Measurements from ENCODE around the gene FOXJ3. TPM values are rescaled to one million over a fixed set of nuclear protein-coding genes. Genes with fewer than 3 reads are reported as not detected.

Gene FOXJ3
- total RNA-seq, 2 donors from 2014 or later: 36.7 to 38.6 TPM

- no peak for DNase-seq (ENCODE audit: low spot score)
- H3K36me3 ChIP-seq: no peaks in the 10 kb centered on the region
- no peaks in the 10 kb centered on the region for H3K27me3 ChIP-seq
- no peak overlapping the region for H3K4me3 ChIP-seq
- H3K4me1 ChIP-seq: peaks cover 0 to 44% of the 10 kb centered on the region in 2 donors
- no peak overlapping the region for H3K27ac ChIP-seq
- H3K9me3 ChIP-seq: no peaks in the 10 kb centered on the region
- TF ChIP-seq CTCF (IDR thresholded peaks at IDR 0.05): no peak
These were observed 166.7 kb downstream of the FOXJ3 start for GRCh38 chr1:42168391-42168670.

- no peak for TF ChIP-seq CTCF (IDR thresholded peaks at IDR 0.05)
- Histone ChIP-seq H3K4me3 (no peak overlapping the region), H3K9me3 (no peaks in the 10 kb centered on the region), H3K4me1 (peaks cover 0 to 39% of the 10 kb centered on the region in 2 donors), H3K27ac (no peak overlapping the region), H3K27me3 (no peaks in the 10 kb centered on the region), H3K36me3 (no peaks in the 10 kb centered on the region)
- peak; percentile 28 for DNase-seq (ENCODE audit: low spot score)
These were observed 167.2 kb downstream of the FOXJ3 start for GRCh38 chr1:42167611-42168390.

- H3K27me3 ChIP-seq: no peaks in the 10 kb centered on the region
- no peak for TF ChIP-seq CTCF (IDR thresholded peaks at IDR 0.05)
- H3K36me3 ChIP-seq: no peaks in the 10 kb centered on the region
- H3K27ac ChIP-seq: peak overlapping the region in 1 of 2 donors; percentile 42
- H3K4me3 ChIP-seq: no peak overlapping the region
- H3K9me3 ChIP-seq: peaks cover 0 to 6% of the 10 kb centered on the region in 2 donors
- no peak for DNase-seq (ENCODE audit: low spot score)
- H3K4me1 ChIP-seq: peaks cover 0 to 21% of the 10 kb centered on the region in 2 donors
These were observed 169.4 kb downstream of the FOXJ3 start for GRCh38 chr1:42165511-42166210.

- DNase-seq (ENCODE audit: low spot score): no peak
- no peak for TF ChIP-seq CTCF (IDR thresholded peaks at IDR 0.05)
- H3K4me3 ChIP-seq: no peak within 1 kb of the TSS
These were observed 170.2 kb downstream of the FOXJ3 start, which contains the start of gene GUCA2A for GRCh38 chr1:42164551-42165420. GUCA2A (minus strand) TSS chr1:42164745; CDS start chr1:42164712, 33 bp downstream.

GRCh38 chr1:42163536-42164503 is 171.2 kb downstream of the FOXJ3 start:
- no peak overlapping the region for H3K27ac ChIP-seq
- no peak overlapping the region for H3K4me3 ChIP-seq
- DNase-seq (ENCODE audit: low spot score): peak; percentile 26
- H3K27me3 ChIP-seq: no peaks in the 10 kb centered on the region
- peaks cover 0 to 21% of the 10 kb centered on the region in 2 donors for H3K4me1 ChIP-seq
- no peaks in the 10 kb centered on the region for H3K36me3 ChIP-seq
- peaks cover 0 to 7% of the 10 kb centered on the region in 2 donors for H3K9me3 ChIP-seq
- TF ChIP-seq CTCF (IDR thresholded peaks at IDR 0.05): no peak

More at GRCh38 chr1:42164551-42165420, 170.2 kb downstream of the FOXJ3 start, which contains the start of gene GUCA2A:
- Histone ChIP-seq H3K9me3 (peaks cover 0 to 7% of the 10 kb centered on the region in 2 donors), H3K4me1 (peaks cover 0 to 21% of the 10 kb centered on the region in 2 donors), H3K27me3 (no peaks in the 10 kb centered on the region), H3K27ac (peak within 1 kb of the TSS in 1 of 2 donors; percentile 42), H3K36me3 (no peaks in the 10 kb centered on the region)
